Retinal pigment epithelial cell (primary cell): Measurements from ENCODE around the gene FAM222A.
A peak's percentile ranks its signal among the peaks of the same experiment; 100 is the strongest.

ENCODE experiments used
- DNase-seq: peaks from one replicate; pipeline ENCODE4 v3.0.0-alpha.2; 2010; ENCODE audit warnings: low read depth
- H3K4me3 ChIP-seq: 2 replicates; pipeline ENCODE4 v1.5.1; 2011; ENCODE audit warnings: mild to moderate bottlenecking, low read length, control low read depth, moderate library complexity
- CTCF ChIP-seq: conservative IDR thresholded peaks from 2 replicates; pipeline ENCODE4 v1.5.1; 2011; ENCODE audit warnings: low read depth, low read length, control low read depth, inconsistent platforms

Gene FAM222A

GRCh38 chr12:109739747-109740693 lies 26.4 kb downstream of the FAM222A start:
- H3K4me3 ChIP-seq: no peak overlapping the region
- TF ChIP-seq CTCF: peak; percentile 42
- no peak for DNase-seq

- DNase-seq: no peak
- no peak for TF ChIP-seq CTCF
These were observed 27.1 kb downstream of the FAM222A start for GRCh38 chr12:109740694-109741245.

GRCh38 chr12:109741286-109741969 lies 27.8 kb downstream of the FAM222A start:
- H3K4me3 ChIP-seq: no peak overlapping the region

More at GRCh38 chr12:109740694-109741245, 27.1 kb downstream of the FAM222A start:
- H3K4me3 ChIP-seq: no peak overlapping the region

GRCh38 chr12:109741970-109742703 lies 28.5 kb downstream of the FAM222A start:
- DNase-seq: no peak
- no peak overlapping the region for H3K4me3 ChIP-seq
- TF ChIP-seq CTCF: no peak

More at GRCh38 chr12:109741286-109741969, 27.8 kb downstream of the FAM222A start:
- TF ChIP-seq CTCF: no peak
- DNase-seq: no peak

- no peak for DNase-seq
- no peak overlapping the region for H3K4me3 ChIP-seq
- no peak for TF ChIP-seq CTCF
These were observed 29.7 kb downstream of the FAM222A start for GRCh38 chr12:109743076-109743910.

GRCh38 chr12:109744026-109744425 lies 30.4 kb downstream of the FAM222A start:
- no peak for TF ChIP-seq CTCF
- DNase-seq: no peak

More at GRCh38 chr12:109744026-109744425, 30.4 kb downstream of the FAM222A start:
- H3K4me3 ChIP-seq: no peak overlapping the region
